Adipocyte (in vitro differentiated cells): Measurements from ENCODE around the gene MEPCE.
"Not testable (repeated sequence)": the region's sequence is repeated elsewhere in the genome, so short reads cannot be mapped to it uniquely, and the experiment has no call there.

Experiments
- DNase-seq: peaks from one replicate; pipeline ENCODE4 v3.0.0-alpha.2; 2015; ENCODE audit warnings: low read depth
- H3K27me3 ChIP-seq: replicated peaks from 2 replicates; pipeline ENCODE4 v1.7.0; 2013; ENCODE audit warnings: mild to moderate bottlenecking, low read length, moderate library complexity; ENCODE audit not compliant: control insufficient read depth, insufficient read depth
- H3K36me3 ChIP-seq: 2 replicates; pipeline ENCODE4 v1.7.0; 2013; ENCODE audit warnings: low read length, mild to moderate bottlenecking, moderate library complexity; ENCODE audit not compliant: control insufficient read depth, insufficient read depth, severe bottlenecking
- H3K4me1 ChIP-seq: 2 replicates; pipeline ENCODE4 v1.7.0; 2013; ENCODE audit warnings: mild to moderate bottlenecking, low read length, moderate library complexity; ENCODE audit not compliant: control insufficient read depth, insufficient read depth
- H3K4me3 ChIP-seq: 2 replicates; pipeline ENCODE4 v1.7.0; 2013; ENCODE audit warnings: mild to moderate bottlenecking, low read length, moderate library complexity
- H3K9ac ChIP-seq: 2 replicates; pipeline ENCODE4 v1.7.0; 2013; ENCODE audit warnings: mild to moderate bottlenecking, low read length, moderate library complexity
- H3K9me3 ChIP-seq: 2 replicates; pipeline ENCODE4 v1.7.0; 2013; ENCODE audit warnings: mild to moderate bottlenecking, low read length, moderate library complexity; ENCODE audit not compliant: control insufficient read depth

Gene MEPCE, protein sequence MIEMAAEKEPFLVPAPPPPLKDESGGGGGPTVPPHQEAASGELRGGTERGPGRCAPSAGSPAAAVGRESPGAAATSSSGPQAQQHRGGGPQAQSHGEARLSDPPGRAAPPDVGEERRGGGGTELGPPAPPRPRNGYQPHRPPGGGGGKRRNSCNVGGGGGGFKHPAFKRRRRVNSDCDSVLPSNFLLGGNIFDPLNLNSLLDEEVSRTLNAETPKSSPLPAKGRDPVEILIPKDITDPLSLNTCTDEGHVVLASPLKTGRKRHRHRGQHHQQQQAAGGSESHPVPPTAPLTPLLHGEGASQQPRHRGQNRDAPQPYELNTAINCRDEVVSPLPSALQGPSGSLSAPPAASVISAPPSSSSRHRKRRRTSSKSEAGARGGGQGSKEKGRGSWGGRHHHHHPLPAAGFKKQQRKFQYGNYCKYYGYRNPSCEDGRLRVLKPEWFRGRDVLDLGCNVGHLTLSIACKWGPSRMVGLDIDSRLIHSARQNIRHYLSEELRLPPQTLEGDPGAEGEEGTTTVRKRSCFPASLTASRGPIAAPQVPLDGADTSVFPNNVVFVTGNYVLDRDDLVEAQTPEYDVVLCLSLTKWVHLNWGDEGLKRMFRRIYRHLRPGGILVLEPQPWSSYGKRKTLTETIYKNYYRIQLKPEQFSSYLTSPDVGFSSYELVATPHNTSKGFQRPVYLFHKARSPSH

DNA sequence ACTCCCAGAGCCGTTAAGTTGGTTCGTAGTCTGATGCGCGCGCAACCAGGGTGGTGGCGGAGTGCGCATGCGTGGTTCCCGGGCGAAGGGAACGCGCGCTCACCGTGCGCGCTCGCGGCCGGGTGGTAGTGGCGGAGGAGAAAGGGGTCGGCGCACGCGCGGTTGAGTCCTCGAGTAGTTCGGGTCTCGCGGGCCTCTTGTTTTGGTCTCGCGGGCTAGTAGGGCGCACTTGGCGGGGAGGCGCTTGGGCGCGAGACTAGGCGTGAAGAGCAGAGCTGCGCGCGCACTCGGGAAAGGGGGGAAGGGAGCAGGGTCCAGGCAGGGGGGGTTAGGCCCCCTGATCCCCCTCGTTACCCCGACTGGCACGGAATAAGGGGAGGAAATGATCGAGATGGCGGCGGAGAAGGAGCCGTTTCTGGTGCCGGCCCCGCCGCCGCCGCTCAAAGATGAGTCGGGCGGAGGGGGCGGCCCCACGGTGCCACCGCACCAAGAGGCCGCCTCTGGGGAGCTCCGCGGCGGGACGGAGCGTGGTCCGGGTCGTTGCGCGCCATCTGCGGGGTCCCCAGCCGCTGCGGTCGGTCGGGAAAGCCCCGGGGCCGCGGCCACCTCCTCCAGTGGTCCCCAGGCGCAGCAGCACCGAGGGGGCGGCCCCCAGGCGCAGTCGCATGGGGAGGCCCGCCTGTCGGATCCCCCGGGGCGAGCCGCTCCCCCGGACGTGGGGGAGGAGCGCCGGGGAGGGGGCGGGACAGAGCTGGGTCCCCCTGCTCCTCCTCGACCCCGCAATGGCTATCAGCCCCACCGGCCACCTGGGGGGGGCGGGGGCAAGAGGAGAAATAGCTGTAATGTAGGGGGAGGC lies at the start of gene MEPCE:
Gene MEPCE, plus strand, starts transcription at position 195 of the 856 bp plus-strand sequence. Its CDS starts 188 bp downstream, at position 383.
- Histone ChIP-seq H3K9ac (peak within 1 kb of the TSS; percentile 95), H3K27me3 (no peaks in the 10 kb centered on the region), H3K4me3 (peak within 1 kb of the TSS; percentile 98), H3K9me3 (no peaks in the 10 kb centered on the region), H3K4me1 (peaks cover 29% of the 10 kb centered on the region), H3K36me3 (peaks cover 30% of the 10 kb centered on the region)
- peak; percentile 100 for DNase-seq

DNA sequence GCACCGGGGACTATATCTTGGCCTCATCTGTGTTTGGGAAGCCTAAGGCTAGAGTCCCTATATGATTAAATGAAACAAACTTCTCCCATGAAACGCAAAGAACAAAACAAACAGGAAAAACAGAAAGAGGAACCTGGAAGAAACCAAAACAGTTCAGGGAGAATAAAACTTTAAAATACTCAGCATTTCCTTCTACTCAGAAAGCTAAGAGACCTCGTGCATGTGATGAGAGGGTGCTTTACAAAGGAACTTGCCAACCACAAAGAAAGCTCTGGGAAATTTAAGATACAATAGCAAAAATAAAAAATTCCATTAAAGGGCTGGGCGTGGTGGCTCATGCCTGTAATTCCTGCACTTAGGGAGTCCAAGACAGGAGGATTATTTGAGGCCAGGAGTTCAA lies 49.4 kb upstream of the MEPCE start:
- DNase-seq: no peak
- no peak overlapping the region for H3K9ac ChIP-seq
- no peaks in the 10 kb centered on the region for H3K36me3 ChIP-seq
- H3K9me3 ChIP-seq: no peaks in the 10 kb centered on the region
- H3K4me3 ChIP-seq: no peak overlapping the region
- H3K4me1 ChIP-seq: no peaks in the 10 kb centered on the region
- no peaks in the 10 kb centered on the region for H3K27me3 ChIP-seq

DNA sequence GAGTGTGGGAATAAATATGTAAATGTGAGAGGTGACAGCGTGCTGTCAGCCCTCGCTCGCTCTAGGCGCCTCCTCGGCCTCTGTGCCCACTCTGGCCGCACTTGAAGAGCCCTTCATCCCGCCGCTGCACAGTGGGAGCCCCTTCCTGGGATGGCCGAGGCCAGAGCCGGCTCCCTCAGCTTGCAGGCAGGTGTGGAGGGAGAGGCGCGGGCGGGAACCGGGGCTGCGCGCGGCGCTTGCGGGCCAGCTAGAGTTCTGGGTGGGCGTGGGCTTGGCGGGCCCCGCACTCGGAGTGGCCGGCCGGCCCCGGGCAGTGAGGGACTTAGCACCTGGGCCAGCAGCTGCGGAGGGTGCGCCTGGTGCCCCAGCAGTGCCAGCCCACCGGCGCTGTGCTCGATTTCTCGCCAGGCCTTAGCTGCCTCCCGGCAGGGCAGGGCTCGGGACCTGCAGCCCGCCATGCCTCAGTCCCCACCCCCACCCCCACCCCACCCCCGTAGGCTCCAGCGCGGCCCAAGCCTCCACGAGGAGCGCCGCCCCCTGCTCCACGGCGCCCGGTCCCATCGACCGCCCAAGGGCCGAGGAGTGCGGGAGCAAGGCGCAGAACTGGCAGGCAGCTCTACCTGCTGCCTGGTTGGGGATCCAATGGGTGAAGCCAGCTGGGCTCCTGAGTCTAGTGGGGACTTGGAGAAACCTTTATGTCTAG lies 47.9 kb upstream of the MEPCE start:
- DNase-seq: not testable (repeated sequence)

DNA sequence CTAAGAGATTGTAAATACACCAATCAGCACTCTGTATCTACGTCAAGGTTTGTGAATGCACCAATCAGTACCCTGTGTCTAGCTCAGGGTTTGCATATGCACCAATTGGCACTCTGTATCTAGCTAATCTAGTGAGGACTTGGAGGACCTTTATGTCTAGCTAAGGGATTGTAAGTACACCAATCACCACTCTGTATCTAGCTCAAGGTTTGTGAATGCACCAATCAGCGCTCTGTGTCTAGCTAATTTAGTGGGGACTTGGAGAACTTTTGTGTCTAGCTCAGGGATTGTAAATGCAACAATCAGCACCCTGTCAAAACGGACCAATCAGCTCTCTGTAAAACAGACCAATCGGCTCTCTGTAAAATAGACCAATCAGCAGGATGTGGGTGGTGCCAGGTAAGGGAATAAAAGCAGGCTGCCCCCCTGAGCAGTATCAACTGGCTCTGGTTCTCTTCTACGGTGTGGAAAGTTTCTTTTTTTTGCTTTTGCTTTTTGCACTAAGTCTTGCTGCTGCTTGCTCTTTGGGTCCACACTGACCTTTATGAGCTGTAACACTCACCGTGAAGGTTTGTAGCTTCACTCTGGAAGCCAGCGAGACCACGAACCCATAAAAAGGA lies 47.3 kb upstream of the MEPCE start:
- not testable (repeated sequence) for H3K36me3 ChIP-seq, H3K4me1 ChIP-seq, DNase-seq, H3K9ac ChIP-seq, H3K4me3 ChIP-seq, H3K9me3 ChIP-seq, H3K27me3 ChIP-seq

More for the DNA sequence above, 47.9 kb upstream of the MEPCE start:
- H3K4me3 ChIP-seq, H3K9ac ChIP-seq, H3K4me1 ChIP-seq, H3K36me3 ChIP-seq, H3K27me3 ChIP-seq, H3K9me3 ChIP-seq: not testable (repeated sequence)

DNA sequence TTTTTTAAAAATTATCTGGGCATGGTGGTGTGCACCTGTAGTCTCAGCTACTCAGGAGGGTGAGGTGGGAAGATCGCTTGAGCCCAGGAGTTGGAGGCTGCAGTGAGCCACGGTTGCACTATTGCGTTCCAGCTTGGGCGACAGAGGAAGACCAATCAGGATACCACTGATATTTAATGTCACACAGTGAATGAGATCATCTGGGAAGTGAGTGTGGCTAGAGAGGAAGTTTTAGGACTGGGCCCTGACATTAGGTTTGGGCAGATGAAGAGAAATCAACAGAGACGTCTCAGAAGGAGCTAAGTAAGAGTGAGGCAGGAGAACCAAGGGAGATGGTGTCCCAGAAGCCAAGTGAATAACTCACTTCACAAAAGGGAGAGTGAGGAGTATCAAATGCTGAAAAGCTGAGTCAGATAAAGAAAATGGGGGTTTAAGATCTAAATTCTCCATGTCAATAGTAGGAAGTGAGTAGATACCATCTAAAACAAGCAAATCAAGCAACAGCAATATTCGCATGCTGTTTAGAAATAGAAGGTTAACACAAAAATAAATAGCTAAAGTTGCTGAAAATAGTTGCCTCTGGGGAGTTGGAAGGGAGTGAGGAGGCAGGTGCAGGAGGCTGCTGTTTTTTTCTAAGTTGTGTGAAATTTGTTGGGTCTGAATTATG lies 44.9 kb upstream of the MEPCE start:
- DNase-seq: no peak
- Histone ChIP-seq H3K9ac (no peak overlapping the region), H3K27me3 (no peaks in the 10 kb centered on the region), H3K9me3 (no peaks in the 10 kb centered on the region), H3K4me1 (no peaks in the 10 kb centered on the region), H3K36me3 (no peaks in the 10 kb centered on the region), H3K4me3 (no peak overlapping the region)

DNA sequence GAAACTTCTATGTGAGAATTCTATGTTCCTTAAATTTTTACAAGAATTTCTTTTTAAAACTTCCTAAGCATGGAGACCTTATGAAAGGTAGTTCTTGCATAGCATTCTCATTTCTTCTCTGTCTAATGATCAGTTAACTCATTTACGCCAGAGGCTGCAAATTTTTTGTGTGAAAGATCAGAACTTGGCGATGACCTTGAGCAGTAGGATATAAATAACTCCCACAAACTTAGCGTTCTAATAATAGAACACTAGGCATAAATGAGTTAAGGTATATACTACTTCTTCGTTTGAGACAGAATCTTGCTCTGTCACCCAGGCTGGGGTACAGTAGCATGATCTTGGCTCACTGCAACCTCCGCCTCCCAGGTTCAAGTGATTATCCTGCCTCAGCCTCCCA lies 42.7 kb upstream of the MEPCE start:
- no peaks in the 10 kb centered on the region for H3K36me3 ChIP-seq
- DNase-seq: no peak
- H3K9me3 ChIP-seq: no peaks in the 10 kb centered on the region
- no peaks in the 10 kb centered on the region for H3K27me3 ChIP-seq
- no peaks in the 10 kb centered on the region for H3K4me1 ChIP-seq
- H3K4me3 ChIP-seq: no peak overlapping the region
- H3K9ac ChIP-seq: no peak overlapping the region

DNA sequence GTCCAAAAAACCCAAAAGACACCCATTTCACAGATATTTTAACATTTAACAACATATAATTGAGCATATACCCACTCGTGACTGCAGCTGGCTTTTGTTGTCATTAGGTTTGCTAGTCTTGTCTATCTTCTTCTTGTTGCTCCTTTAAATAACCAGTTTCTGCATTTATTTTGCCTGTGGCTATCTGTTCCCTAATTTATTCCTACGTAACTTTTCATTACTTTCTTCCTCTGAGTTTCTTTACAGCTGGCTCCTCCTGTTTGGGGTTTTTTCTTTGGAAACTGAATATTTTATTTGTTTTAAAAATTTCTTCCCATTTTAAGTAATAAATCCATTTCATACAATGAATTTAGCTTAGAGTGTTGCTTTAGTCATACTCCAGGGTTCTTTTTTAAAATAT lies 41.9 kb upstream of the MEPCE start:
- H3K9me3 ChIP-seq: no peaks in the 10 kb centered on the region
- DNase-seq: no peak
- H3K4me1 ChIP-seq: peaks cover 7% of the 10 kb centered on the region
- H3K9ac ChIP-seq: no peak overlapping the region
- no peak overlapping the region for H3K4me3 ChIP-seq
- H3K36me3 ChIP-seq: no peaks in the 10 kb centered on the region
- no peaks in the 10 kb centered on the region for H3K27me3 ChIP-seq

DNA sequence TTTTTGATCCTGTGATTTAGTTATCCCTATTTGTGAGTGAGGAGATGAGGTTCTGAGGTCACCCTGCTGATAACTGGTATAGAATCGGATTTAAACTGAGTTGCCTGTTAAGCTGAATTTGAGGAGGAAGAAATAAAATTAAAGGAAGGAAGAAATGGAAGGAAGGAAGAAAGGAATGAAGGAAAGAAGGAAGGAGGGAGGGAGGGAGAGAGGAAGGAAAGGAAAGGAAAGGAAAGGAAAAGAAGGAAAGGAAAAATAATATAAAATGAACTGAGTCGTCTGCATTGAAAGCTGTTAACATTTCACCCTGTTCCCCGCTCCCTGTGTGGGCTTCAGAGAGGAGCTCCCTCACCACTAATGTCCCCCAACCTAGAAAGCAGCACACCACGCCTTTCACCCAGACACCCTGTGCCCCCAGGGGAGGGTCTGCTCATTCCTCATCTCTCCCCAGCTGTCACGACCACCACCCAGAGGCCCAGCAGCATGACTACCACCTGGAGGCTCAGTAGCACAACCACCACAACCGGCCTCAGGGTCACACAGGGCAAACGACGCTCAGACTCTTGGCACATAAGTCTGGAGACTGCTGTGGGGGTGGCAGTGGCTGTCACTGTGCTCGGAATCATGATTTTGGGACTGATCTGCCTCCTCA lies 40.1 kb upstream of the MEPCE start:
- H3K4me3 ChIP-seq: no peak overlapping the region
- H3K36me3 ChIP-seq: no peaks in the 10 kb centered on the region
- no peaks in the 10 kb centered on the region for H3K9me3 ChIP-seq
- no peaks in the 10 kb centered on the region for H3K27me3 ChIP-seq
- no peak overlapping the region for H3K9ac ChIP-seq
- H3K4me1 ChIP-seq: peaks cover 9% of the 10 kb centered on the region
- DNase-seq: no peak

DNA sequence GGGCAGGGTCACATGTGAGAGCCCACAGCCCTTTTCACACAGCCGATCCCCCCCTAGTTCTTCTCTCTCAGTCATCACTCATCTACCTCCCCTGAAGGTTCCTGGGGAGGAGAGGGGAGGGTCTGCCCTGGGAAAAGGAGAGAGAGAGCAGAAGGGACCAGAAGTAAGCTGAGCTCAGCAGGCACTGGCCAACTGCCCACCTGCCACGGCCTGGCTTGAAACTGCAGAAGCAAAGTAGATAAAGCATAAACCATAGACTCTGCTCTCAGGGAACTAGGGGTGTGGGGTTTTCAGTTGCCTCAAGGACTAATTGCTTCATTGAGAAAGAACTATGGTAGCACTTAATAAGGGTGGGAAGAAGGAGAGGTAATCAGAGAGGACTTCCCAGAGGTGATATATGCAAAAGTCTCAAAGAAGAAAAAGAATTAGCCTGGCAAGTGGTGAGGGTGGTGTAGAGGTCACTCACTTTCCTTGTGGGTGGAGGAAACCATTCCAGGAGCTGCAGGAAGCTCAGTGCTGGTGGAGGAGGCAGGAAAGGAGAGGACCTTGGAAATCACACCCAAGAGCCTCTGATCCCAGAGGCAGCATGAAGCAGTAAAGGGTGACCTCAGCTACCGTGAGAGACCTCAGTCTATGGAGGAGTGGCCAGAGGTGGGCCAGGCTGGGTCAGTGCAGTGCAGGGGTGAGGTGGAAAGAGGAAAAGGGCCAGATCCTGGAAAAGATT lies 39.2 kb upstream of the MEPCE start:
- no peaks in the 10 kb centered on the region for H3K9me3 ChIP-seq
- H3K4me3 ChIP-seq: no peak overlapping the region
- H3K9ac ChIP-seq: no peak overlapping the region
- no peaks in the 10 kb centered on the region for H3K36me3 ChIP-seq
- H3K27me3 ChIP-seq: no peaks in the 10 kb centered on the region
- H3K4me1 ChIP-seq: peaks cover 9% of the 10 kb centered on the region
- no peak for DNase-seq
